ENCODE data around the gene MYH8.

GRCh38 chr17:10429421-10430045, 7.8 kb upstream of the MYH8 start:
- TF ChIP-seq CTCF (IDR thresholded peaks at IDR 0.05; ENCODE audit: borderline replicate concordance, extremely low read depth, low read length, poor library complexity, severe bottlenecking), result no peak
- no peak for TF ChIP-seq EZH2 (IDR thresholded peaks at IDR 0.05; ENCODE audit: borderline replicate concordance, low read depth, low read length, severe bottlenecking)
